Stimulated activated CD8-positive, alpha-beta memory T cell treated with anti-CD3 and anti-CD28 coated beads, Interleukin-2, amount 100 ng/mL, for 48 hours (primary cell): Measurements from ENCODE around the gene DCTN1.
A peak's percentile ranks its signal among the peaks of the same experiment; 100 is the strongest.
"Not testable (repeated sequence)": the region's sequence is repeated elsewhere in the genome, so short reads cannot be mapped to it uniquely, and the experiment has no call there.

Source experiments
- DNase-seq, 2 donors: peaks; one replicate each; pipeline ENCODE4 v3.0.0-alpha.2; 2020; ENCODE audit warnings: low read depth in 2 of 2

The DCTN1 gene

GRCh38 chr2:74379851-74380789, at the start of gene DCTN1:
Gene DCTN1 (minus strand): TSS chr2:74380311. CDS start chr2:74380037, 274 bp downstream.
- no peak for DNase-seq

GRCh38 chr2:74428675-74429074, 48.6 kb upstream of the DCTN1 start:
- DNase-seq: no peak

GRCh38 chr2:74427551-74427950, 47.4 kb upstream of the DCTN1 start:
- DNase-seq: no peak

GRCh38 chr2:74426181-74426758, 46.2 kb upstream of the DCTN1 start:
- no peak for DNase-seq

- DNase-seq: no peak
Measured at GRCh38 chr2:74425523-74425922, 45.4 kb upstream of the DCTN1 start.

GRCh38 chr2:74424995-74425406, 44.9 kb upstream of the DCTN1 start:
- no peak for DNase-seq

GRCh38 chr2:74424139-74424992, 44.3 kb upstream of the DCTN1 start:
- DNase-seq: no peak

GRCh38 chr2:74423231-74424095, 43.4 kb upstream of the DCTN1 start:
- no peak for DNase-seq

GRCh38 chr2:74421221-74421870, 41.2 kb upstream of the DCTN1 start, which contains the start of the genes C2orf81 and WDR54:
Gene C2orf81 (minus strand): TSS chr2:74421619. CDS start chr2:74421560, 59 bp downstream.
Gene WDR54 (plus strand): TSS chr2:74421730. CDS start chr2:74422154, 424 bp downstream.
- DNase-seq: peak; percentile 92 to 95

GRCh38 chr2:74420443-74421103, 40.5 kb upstream of the DCTN1 start:
- not testable (repeated sequence) for DNase-seq

- DNase-seq: no peak
Measured at GRCh38 chr2:74420006-74420405, 39.9 kb upstream of the DCTN1 start.

GRCh38 chr2:74419345-74419744, 39.2 kb upstream of the DCTN1 start:
- no peak for DNase-seq

GRCh38 chr2:74418312-74418711, 38.2 kb upstream of the DCTN1 start:
- no peak for DNase-seq

- DNase-seq: no peak
Measured at GRCh38 chr2:74417763-74418162, 37.7 kb upstream of the DCTN1 start.

- no peak for DNase-seq
Measured at GRCh38 chr2:74417197-74417596, 37.1 kb upstream of the DCTN1 start.

GRCh38 chr2:74416778-74417177, 36.7 kb upstream of the DCTN1 start:
- no peak for DNase-seq

- no peak for DNase-seq
Measured at GRCh38 chr2:74415762-74416395, 35.8 kb upstream of the DCTN1 start.

- peak in 1 of 2 donors; percentile 19 for DNase-seq
Measured at GRCh38 chr2:74414881-74415761, 35.0 kb upstream of the DCTN1 start.
